NCI-H1092 (cell line): ENCODE measurements around the gene KCNB1.

Source experiments
- DNase-seq: peaks from one replicate; lab custom pipeline; 2025; lab: John Stamatoyannopoulos, UW

The KCNB1 gene

DNA sequence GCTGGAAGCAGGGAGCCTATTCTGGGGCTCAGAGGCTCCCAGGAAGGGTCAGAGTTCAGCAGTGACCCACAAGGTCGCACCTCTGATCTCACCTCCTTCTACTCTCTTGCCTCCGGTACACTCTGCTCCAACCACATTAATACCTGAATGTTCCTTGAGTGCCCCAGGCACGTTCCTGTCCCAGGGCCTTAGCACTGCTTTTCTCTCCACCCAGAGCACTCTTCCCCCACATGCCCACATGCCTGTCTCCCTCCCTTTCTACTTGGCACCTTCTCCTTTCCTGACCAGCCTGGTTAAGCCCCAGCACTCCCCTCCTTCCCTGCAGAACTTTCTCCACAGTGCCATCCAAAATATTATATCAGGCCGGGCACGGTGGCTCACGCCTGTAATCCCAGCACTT is 13.4 kb downstream of the KCNB1 start:
- DNase-seq: no peak

DNA sequence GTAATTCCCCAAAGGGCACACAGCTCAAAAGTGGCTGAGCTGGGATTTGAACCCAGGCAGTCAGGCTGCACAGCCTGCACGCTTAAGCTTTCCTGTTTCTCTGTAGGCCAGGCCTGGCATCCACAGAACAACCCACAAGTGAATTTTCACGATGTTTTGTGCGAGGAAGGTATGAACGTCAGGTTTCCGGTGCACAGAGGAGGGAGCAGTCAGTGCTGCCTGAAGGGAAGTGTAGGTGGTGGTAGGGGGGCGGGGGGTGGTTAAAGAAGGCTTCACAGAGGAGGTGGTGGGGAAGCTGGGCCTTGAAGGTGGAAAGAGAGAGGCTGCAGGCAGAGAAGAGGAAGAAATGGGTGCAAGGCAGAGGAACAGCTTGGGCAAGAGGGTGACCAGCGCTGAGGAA is 14.1 kb downstream of the KCNB1 start:
- no peak for DNase-seq

DNA sequence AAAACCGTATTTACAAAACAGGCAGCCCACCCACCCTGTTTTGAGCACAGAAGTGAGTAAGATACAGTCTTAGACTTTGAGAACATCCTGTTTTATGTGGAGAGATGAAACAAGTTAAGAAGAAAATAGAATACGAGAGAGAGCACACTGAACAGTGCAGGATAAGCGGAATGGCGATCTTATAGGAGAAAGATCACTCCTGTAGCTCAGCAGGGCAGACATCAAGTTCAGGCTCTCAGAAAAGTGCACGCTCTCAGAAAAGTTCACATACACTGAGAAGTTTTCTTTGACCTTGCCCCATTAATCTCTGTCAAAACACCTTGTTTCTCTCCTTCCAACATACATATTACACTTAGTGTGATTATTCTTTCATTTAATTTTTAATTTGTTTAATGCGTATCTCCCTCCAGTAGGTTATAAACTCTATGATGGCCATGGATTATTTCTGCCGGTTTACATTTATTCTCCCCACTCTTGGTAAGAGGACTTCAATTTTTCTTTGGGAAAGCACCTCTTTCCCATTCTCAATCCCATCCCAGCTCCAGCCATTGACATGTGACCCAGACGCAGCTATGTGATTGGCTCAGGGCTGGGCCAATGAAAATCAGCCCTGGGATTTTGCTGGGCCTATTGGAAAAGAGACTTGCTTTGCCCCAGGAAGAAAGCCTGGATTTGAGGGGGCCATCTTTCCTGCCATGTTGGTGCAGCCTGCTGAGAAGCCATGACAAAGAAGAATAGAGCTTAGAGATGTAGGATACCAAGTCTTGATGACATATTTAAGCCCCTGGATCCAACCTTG is 16.2 kb downstream of the KCNB1 start:
- DNase-seq: no peak

DNA sequence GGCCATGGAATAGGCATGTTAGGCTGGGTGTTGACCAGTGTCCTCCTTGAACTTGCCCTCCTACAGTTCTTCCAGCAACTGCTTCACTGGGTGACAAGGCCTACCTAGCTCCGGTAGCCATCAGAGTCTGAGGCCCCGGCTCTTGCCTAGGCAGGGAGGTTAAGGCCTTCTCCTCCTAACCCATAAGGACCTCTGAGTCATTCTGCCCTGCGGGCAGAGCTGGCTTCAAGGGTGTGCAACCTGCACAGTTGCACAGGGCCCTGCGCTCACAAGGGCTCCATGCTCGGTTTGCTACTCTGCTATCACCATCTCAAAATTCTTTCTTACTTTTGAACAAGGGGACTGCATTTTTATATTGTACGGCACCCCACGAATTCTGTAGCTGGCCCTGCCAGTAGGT is 17.9 kb downstream of the KCNB1 start:
- no peak for DNase-seq

DNA sequence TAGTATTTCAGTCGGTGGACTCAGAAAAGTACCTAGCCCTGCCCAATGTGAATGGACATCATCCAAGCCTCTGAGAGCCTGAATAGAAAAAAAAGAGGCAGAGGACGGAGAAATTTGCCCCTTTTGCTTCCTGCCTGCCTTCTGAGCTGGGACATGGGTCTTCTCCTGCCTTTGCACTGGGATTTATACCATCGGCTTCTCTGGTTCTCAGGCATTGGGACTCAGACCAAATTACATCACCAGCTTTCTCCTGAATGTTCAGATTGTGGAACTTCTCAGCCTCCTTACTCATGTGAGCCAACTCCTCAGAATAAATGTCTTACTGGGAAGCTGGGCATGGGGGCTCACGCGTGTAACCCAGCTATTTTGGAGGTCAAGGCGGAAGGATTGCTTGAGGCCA is 19.8 kb downstream of the KCNB1 start:
- DNase-seq: no peak

DNA sequence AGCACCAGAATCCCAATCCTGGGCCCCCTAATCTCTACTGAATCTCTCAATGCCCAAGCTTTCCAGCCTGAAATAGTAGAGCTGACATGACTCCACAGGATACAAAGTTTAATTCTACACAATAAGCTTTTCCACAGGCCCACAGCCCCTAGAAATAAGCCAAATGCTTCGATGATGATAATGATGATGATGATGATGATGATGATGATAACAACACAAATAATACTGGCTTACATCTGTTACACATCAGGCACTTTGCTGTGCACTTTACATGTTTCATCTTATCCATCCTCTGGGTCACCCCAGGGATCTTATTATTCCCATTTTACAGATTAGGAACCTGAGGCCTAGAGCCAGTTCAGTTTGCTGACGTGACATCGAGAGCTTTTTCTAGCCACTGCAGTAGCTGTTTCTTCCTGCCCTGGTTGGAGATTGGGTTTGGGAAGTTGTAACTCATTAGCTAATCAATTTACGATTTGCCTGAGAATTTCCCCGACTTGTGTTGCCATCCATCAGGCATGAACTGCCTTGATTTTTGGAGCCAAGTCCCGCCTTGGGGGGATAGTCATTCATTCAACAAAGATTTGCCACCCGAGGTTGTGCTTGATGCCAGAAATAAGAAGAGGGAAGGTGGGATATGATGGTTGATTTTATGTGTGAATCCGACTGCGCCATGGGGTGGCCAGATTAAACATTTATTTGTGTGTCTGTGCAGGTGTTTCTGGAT is 20.4 kb downstream of the KCNB1 start:
- no peak for DNase-seq

DNA sequence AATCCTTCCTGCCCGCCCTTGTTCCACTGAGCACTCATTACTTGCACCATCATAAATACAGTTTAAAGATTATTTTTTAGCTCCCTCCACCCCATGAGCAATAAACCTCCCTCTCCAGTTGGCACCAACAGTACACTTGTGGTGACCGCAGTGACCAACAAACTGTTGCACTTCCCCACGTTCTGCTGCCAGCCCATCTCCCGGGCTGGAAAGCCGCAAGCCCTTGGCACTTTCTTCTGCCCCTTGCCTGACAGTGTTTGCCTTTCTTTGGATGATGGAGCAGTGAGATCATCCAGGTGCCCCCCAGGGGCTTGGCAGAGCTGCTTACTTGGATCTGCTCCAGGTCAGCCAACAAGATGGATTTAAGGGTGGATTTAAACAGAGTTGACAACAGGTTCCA is 21.6 kb downstream of the KCNB1 start:
- no peak for DNase-seq

DNA sequence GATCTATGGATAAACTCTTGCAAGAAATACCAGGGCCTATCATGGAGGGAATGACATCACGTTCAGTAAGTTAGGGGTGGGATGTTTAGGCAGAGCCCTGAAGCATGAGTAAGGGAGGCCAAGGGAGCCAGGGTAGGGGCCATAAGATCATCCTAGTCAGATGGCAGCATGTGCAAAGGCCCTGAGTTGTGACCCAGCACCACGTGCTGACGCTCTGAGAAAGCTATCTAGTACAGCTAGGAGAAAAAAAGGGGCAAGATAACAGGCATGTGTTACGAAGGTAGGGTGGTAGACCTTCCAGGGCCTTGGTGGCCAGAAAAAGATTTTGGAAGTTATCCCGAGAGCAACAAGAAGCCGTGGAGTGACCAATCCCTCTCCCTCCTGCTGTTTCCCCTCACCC is 22.3 kb downstream of the KCNB1 start:
- no peak for DNase-seq

DNA sequence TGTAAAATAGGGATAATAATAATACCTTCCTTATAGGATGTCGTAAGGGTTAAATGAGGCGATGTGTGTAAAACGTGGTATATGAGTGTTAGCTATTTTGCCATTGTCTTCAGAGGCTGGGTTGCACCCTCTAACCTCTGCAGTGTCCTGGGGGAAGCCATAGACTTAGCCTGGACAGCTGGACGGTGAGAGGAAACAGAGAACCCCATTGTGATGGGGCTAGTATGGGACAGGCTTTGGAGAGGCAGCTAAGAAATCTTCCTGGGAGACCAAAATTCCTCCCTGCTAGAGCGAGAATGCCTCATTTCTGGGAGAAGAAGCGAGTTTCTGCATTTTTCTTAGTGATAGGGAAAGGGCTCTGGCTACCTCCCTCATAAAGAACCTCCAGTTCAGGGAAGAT is 22.8 kb downstream of the KCNB1 start:
- DNase-seq: no peak

DNA sequence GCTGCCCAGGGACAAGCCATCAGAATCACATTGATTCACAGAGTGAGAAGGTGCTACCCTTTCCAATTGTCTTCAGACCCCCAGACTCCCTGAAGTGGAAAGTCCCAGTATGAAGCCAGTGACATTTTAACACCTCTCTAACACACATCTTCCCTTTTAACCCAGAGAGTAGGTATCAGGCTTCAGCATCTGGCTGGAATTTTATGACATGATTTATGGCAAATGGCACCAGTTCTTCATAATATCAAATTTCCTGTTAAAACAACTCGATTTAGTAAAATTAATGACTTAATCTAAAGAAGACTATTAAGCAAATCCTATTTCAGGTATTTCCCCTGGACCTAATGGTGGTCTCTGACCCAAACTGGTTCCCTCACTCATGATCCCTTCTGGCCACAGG is 25.0 kb downstream of the KCNB1 start:
- no peak for DNase-seq

DNA sequence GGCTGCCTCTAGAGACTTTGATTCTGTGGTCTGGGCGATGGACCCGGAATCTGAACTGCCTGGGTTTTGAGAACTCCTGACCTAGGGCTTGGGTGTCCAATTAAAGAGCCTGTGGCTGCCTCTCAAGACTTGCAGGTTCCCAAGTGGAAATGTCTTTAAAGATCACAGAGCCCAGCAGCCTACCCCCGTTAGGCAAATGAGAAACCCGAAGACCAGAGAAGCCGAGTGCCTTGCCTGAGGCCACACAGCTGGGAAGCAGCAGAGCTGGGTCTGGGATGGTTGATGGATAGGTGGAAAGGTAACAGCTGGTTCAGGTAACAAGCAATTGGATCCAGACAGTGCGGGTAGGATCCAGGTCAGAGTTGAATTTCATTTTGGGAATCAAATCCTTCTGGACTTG is 25.8 kb downstream of the KCNB1 start:
- no peak for DNase-seq

DNA sequence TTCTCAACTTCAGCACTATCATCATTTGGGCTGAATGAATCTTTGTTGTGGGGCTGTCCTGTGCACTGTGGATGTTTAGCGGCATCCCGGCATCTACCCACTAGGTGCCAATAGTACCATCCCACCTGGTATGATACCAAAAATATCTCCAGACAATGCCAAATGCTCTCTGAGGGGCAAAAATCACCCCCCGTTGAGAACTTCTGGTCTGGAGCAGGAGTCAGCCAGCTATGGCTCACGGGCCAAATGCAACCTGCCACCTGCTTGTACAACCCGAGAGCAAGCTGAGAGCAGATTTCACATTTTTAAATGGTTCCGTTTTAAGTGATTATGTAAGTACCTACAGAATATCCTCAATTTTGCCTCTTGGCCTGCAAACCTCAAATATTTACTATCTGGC is 26.8 kb downstream of the KCNB1 start:
- no peak for DNase-seq

DNA sequence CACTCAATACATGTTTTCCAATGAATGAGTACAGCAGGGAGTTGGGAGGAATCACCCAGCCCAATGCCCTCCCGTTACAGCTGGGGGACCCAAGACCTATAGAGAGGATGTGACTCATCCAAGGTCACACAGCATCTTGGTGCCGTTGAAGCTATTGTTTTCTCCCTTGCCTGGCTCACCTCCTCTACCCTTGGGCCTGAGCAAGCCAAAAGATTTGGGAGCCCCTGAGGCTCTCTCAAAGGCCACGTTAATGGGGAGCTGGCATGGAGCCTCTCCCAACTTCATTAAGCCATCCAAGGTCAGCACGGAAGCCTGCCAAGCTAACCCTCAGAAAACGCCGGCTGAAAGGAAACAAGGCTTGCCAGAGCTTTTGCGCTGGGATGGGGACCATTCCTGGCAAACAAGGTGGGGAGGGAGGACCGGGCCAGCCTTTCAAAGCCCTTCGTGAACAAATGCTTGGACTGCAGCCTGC is 30.4 kb downstream of the KCNB1 start:
- DNase-seq: peak; percentile 58

DNA sequence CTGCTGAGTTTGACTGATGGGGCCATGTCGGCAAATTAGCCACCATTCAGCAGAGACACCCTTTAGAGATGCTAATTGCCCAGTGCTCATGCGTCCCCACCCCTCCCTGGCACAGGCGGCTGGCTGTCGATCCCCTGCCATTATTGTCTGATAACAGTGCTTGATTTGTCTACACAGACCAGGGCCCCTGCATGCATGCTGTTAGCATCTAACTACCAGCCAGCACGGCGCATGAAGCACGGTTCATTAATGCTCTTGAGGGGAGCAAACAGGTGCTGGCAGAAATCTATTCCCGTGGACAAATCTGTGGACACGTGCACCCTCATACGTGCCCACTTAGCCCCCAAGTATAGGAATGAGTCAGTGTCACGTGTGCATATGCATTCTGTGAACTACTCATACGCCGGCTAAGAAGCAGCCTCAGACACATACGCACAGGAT is 32.2 kb downstream of the KCNB1 start:
- peak; percentile 68 for DNase-seq

DNA sequence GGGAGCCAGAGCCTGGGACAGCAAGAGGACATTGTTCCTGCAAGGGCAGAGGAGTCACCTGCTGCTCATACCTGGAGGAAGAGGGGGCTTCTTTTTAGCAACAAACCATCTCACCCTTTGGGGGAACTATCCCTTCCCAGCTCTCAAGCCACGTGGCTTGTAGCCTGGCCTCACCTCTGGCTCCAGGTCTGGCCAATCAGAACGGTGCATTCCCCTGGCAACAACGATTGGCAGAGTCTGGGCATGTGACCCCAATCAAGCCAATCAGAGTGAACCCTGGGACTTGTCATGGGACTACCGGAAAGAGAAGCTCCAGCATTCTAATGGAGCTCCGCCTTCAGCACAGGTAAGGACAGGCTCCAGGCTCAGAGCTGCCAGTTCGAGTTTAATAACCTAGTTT is 33.6 kb downstream of the KCNB1 start:
- no peak for DNase-seq

DNA sequence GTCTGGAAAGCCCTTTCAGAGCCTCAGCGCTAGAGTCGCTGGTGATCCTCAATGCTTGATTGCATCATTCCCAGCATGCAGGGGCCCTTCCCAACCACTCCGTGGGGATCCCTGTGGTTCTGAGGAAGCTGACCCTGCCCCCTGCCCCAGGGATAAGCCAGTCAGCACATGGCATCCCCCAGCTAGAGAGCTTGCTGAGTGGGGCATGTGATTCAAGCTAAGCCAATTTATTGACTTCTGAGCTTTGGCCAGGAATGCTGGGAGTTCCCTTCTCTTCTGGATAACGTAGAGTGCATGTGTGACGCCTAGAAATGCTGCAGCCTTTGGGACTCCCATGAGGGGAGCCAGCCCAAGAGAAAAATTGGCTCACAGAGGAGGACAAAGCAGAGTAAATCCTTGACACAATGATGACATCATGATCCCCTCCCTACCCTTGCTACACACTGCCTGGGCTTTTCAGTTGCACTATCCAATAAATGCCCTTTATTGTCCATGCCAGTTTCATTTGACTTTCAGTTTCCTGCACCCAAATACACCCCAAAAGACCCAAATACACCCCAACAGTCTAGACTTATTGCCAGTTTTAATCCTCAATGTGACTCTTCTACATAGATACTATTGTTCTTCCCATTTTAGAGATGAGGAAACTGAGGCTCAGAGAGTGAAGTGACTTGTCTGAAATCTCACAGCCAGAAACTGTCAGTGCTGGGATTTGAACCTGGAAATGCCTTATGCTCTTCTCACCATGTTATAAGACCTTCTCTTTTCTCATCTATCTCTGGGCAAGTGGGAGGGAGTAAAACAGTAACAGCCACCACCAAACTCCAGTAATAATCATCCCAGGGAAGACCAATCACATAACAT is 34.3 kb downstream of the KCNB1 start:
- no peak for DNase-seq

DNA sequence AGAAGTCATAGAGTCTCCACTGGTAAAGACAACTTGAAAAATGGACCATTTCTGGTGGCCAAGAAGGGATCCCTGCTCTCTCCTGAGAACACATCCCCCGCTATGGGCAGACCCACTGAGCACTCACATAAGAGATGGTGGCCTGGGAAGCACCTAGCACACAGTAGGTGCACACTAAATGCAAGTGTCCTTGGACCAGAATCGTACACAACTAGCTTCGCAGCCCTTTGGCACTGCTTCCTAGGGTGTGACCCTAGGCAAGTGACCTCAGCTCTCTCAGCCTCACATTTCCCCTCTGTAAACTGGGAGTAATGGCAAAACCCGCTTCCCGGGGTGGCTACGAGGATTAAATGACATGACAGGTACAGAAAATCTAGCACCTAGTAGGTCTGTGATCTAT is 35.1 kb downstream of the KCNB1 start:
- no peak for DNase-seq

DNA sequence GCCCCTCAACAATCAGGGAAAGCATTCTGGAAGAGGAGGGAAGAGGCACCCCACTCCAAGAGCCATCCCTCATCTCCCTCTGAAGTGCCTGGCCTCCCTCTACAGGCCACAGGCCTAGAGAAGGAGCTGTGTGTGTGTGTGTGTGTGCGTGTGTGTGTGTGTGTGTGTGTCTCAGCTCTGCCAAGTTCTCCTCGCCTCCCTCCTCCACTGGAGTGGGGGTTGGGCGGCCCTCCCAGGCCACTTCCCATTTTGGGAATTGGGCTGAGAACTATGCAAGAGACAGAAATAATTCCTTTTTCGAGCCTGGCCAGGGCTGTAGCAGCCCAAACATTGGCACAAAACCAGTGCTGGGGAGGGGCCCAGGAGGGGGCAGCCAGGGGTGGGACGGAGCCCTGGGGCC is 35.7 kb downstream of the KCNB1 start:
- DNase-seq: no peak

DNA sequence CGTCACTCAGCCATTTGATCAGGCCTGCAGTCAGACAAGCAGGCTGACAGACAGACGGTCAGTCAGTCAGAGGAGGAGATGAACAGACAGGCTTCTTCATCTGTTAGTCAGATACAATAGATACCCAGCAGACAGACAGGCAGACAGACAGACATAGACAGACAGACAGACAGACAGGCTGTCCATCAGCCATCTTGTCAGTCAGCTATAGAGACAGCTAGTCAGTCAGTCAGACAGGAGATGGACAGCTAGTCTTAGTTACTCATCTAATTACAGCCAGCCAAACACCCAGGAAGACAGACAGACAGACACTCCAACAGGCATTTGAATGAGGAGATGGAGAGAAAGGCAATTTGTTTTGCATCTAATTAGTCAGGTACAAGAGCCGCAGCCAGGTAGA is 36.4 kb downstream of the KCNB1 start:
- no peak for DNase-seq

DNA sequence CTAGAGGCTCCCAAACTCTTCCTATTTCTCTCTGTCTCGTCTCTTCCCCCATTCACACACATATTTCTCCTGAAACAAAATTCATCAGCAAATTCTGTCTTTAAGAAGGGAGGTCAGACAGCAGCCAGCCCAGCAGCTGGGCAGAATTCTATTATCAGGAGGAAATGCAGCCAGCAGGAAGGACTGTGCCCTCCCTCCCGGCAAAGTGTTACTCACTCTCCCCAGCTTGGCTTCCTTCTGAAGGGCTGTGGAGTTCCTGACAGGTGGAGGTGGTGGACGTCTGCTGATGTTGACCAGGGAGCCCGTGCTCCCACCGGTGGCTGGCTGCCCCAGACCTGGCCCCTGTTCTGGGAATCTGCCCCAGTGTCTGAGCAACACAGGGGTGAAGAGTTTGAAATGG is 37.3 kb downstream of the KCNB1 start:
- DNase-seq: no peak

DNA sequence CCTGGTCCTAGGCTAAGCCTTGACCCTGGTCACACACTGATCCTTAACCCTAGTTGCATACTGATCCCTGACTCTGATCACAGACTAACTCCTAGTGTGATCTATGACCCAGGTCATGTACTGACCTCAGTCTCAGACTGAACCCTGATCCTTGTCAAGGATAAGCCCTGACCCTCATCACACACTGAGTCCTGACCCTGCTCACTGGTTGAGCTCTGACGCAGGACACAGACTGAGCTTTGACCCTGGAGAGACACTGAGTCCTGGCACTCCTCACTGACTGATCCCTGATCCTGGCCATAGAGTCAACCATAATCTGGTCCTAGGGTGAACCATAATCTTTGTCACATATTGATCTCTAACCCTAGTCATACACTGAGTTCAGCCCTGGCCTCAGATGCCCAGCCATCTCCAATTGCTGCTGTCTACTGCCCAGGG is 37.9 kb downstream of the KCNB1 start:
- no peak for DNase-seq

DNA sequence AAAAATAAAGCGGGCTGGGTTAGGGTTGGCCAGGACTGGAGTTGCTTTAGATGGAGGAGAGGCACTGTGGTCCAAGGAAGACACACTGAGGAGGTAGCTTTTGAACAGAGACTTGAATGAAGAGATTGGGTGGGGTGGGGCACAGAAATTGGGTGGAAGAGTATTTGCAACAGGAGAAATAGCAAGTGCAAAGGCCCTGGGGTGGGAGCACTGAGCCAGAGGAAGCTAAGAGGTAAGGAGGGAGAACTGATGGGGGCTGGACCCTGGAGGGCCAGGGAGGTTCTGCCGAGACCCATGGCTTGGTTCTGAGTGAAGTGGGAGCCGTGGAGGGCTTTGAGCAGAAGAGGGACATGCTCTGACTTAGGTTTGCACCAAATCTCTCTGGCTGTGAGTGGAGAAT is 45.4 kb downstream of the KCNB1 start:
- DNase-seq: no peak

DNA sequence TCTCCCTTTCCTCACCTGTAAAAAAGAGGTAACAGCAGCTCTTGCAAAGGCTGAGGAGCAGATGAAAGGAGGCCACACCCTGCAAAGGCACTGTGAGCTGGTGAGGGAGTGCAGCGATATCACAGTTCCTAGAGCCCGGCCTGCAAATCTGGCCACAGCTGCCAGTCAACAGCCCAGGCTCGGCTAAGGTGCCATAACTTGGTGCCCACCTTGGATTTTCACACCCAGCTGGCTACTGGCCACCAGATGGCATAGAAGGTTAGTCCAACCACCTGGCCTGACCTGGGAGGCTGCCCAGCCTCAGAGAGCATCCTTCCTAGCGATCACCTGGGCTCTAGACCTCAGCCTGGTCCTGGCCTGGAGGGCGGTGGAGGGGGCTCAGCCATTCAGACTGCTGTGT is 46.8 kb downstream of the KCNB1 start:
- DNase-seq: no peak
